Stimulated activated CD4-positive, alpha-beta T cell treated with anti-CD3 and anti-CD28 coated beads, Interleukin-1b, Interleukin-23, amount 100 ng/mL, for 24 hours (primary cell): ENCODE data around the gene MEGF9.
A peak's percentile ranks its signal among the peaks of the same experiment; 100 is the strongest.
"Not testable (repeated sequence)": the region's sequence is repeated elsewhere in the genome, so short reads cannot be mapped to it uniquely, and the experiment has no call there.

Experiments used
- DNase-seq, 4 experiments: peaks; one replicate each; pipeline ENCODE4 v3.0.0-alpha.2; 2020; ENCODE audit warnings: low read depth in 4 of 4, low spot score in 1 of 4

Gene MEGF9

GRCh38 chr9:120714088-120714845 lies at the start of gene MEGF9:
MEGF9 (minus strand) TSS chr9:120714470; CDS start chr9:120714358, 112 bp downstream.
- DNase-seq, result peak; percentile 88 to 97 (median 94)

GRCh38 chr9:120761006-120761405 lies 46.7 kb upstream of the MEGF9 start:
- DNase-seq, result no peak

DNA sequence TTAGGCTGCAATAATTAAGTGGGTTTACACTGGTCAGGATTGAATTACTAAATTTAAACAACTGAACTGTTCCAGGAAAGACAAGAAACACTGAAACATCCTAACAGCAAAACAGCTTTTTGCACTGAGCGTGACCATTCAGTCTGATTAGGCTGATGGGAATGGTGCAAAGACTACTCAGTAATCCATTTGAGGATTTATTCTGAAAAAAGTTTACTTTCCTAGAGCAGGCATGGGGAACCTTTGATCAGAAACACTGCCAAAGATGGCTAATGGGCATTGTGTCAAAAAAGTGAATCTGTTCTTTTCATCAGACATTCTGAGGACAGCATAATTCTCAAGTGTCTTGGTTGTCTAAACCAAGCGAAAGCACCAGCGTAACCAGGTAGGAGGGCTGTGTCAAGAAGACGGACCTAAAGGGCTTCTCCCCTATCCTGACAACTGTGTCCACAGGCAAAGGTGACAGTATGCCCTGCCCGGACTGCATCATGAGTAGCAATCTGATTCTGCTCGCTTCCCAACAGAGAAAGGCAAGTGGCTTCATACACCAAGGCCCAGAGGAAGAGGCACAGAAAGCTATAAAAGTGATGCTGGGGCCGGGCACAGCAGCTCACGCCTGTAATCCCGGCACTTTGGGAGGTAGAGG lies 45.6 kb upstream of the MEGF9 start:
- no peak for DNase-seq

- DNase-seq, result no peak
Measured at GRCh38 chr9:120758544-120758943, 44.3 kb upstream of the MEGF9 start.

DNA sequence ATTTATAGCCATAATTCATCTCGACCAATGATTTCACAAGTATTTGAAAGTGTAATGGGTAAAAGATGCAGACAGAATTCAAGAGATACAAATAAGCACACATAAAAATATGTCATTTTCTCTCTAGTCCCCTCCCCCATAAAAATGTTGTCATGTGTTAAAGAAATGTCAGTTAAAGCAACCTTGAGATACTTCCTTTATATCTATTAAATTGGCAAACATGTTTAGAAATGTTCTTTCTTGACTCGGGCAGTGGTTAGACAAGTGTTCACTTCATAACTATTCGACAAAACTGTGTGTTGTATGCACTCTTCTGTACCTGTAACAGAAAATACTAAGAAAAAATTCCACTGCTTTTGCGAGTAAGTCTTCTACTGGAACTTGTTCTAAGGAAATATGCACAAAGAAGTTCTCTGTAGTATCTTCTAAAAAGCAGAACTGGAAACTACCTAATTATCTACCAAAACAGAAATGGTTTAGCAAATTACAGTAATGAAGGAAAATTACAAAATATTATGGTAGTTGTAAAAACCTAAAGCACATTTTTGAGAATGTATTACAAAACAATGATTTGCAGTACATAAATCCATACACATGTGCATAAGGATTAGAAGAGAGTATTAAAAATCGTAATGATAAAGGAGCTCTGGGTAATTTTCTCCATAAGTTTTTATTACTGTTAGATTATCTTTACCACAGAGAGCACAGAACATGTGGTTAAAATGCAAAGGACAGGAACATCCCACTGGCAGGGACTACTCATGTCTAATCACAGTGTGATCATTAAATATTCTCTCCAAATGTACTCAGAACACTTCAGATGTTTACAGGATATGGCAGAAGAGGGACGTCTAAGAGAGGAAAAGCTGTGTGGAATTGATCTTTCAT lies 43.0 kb upstream of the MEGF9 start:
- DNase-seq, result no peak

GRCh38 chr9:120756531-120756930 lies 42.3 kb upstream of the MEGF9 start:
- DNase-seq, result no peak

GRCh38 chr9:120755810-120756434 lies 41.7 kb upstream of the MEGF9 start:
- peak; percentile 34 to 72 (median 54) for DNase-seq

- no peak for DNase-seq
Measured at GRCh38 chr9:120755044-120755443, 40.8 kb upstream of the MEGF9 start.

- no peak for DNase-seq
Measured at GRCh38 chr9:120750421-120750820, 36.2 kb upstream of the MEGF9 start.

- not testable (repeated sequence) for DNase-seq
Measured at GRCh38 chr9:120746366-120746765, 32.1 kb upstream of the MEGF9 start.

GRCh38 chr9:120745278-120745677 lies 31.0 kb upstream of the MEGF9 start:
- no peak for DNase-seq

GRCh38 chr9:120742951-120743416 lies 28.7 kb upstream of the MEGF9 start:
- no peak for DNase-seq

- no peak for DNase-seq
Measured at GRCh38 chr9:120741701-120742100, 27.4 kb upstream of the MEGF9 start.

- no peak for DNase-seq
Measured at GRCh38 chr9:120741191-120741590, 26.9 kb upstream of the MEGF9 start.

- no peak for DNase-seq
Measured at GRCh38 chr9:120740132-120740531, 25.9 kb upstream of the MEGF9 start.

DNA sequence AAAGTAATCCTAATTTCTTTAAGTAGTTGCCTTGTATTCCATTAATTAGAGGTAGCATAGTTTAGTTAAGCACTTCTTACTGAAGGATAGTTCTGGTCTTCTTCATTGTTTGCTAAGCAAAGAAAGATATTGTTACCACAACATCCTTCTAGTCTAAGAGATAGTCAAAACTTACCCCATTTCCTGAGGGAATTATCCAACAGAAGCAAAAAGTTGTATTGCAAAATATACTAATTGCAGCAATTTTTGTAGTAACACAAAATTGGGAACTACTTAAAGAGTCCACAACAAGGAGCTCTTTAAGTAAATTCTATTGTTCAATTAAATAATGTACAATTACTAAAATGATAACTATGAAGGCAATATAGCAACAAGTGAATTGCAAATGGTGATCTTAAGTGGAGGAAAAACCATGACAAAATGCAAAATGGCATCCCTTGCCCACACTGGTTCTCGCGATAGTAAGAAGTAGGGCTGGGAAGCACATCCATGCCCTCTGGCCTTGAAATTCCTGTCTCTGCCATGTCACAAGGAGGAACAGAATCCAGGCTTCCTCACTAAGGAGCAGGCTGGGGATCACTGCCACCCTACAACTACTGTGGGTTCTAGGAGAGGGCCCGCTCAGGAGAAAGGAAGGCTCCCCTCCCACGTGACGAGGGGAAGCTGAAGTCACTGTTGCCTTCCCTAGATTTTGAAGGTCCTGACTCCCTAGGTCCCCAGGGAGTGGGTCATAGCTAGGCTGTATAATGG lies 23.3 kb upstream of the MEGF9 start:
- no peak for DNase-seq

DNA sequence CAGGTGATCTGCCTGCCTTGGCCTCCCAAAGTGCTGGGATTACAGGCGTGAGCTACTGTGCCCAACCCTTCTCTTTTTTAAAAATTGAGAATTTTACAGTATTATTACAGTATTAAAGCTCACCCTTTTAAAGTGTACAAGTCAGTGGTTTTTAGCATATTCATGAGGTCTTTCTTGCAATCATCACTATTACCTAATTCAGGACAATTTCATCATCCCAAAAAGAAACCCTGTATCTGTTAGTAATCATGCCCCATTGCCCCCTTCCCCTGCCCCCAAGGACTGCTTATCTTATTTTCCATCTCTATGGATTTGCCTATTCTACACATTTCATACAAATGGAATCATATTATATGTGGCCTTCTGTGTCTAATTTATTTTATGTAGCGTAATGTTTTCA lies 22.6 kb upstream of the MEGF9 start:
- DNase-seq, result no peak

DNA sequence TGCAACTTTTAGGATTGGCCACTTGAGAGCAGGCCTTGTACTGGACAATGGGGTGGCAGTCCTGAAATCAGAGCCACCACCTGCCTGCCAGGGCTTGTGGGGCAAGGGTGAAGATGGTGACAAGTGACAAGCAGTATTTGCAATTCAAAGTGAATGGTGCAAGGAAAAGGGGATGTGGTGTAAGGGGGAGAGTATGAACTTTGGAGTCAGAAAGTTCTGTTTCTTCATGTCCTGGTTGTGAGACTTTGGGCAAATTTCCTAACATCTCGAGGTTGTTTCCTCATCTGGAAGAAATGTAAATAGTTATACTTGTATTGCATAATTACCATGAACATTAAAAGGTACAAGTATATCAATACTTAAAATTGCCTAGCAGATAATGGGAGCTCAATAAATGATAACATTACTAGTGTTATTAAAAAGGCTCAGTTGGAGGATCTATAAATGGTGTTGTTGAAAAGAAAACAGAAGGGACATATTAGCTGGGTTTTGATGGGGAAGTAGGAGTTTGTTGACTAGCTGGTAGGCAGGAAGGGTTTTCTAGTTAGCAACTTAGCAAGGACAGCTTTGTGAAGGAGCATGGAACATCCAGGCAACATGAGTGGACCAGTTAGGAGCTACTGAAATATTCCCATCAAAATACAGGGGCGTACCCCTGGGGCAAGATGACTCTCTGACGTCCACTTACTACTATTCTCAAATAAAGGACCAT lies 21.3 kb upstream of the MEGF9 start:
- DNase-seq, result no peak

DNA sequence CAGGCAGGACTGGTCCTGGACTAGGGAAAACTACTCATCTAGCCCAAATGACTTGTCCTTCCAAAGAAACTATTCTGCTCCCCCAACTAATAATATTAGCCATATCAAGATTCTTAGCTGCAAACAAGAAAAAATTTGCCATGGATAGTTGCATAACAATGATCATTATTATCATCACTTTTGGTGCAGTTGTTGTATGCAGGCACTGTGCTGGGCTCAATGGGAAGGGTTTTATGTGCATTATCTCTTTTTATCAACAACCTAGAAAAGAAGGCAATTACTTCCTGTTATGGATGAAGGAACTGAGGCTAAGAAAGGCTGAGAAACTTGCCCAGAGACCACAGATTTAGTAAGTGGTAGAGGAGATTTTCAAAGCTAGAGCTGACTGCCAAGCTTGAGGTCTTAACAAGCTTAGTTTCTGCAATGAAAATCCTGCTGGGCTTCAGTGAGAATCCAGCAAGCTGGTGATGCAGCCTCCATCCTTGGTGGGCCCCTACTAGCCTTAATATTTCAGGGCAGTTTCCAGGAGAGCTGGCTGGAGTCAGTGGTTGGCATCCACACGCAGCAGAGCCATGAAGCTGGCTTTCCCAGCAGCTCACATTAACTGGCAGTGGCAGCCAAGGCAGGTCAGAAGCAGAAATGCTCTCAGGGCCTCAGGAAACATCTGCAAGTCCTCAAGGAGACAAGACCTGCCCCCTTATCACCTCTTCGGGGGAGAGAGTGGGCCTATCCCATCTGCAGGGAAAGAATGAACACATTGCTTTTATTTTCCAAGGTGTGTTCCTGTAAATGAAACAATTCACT lies 20.5 kb upstream of the MEGF9 start:
- DNase-seq, result no peak
